ENCODE measurements around the gene MANBA.

Gene MANBA

GRCh38 chr4:102598762-102599374 is 161.9 kb downstream of the MANBA start:
- no peak for TF ChIP-seq POLR2A (IDR thresholded peaks at IDR 0.05; ENCODE audit: low read depth, low read length)
- DNase-seq (ENCODE audit: insufficient read length, low spot score) = no peak
- no peak for FAIRE-seq

DNA sequence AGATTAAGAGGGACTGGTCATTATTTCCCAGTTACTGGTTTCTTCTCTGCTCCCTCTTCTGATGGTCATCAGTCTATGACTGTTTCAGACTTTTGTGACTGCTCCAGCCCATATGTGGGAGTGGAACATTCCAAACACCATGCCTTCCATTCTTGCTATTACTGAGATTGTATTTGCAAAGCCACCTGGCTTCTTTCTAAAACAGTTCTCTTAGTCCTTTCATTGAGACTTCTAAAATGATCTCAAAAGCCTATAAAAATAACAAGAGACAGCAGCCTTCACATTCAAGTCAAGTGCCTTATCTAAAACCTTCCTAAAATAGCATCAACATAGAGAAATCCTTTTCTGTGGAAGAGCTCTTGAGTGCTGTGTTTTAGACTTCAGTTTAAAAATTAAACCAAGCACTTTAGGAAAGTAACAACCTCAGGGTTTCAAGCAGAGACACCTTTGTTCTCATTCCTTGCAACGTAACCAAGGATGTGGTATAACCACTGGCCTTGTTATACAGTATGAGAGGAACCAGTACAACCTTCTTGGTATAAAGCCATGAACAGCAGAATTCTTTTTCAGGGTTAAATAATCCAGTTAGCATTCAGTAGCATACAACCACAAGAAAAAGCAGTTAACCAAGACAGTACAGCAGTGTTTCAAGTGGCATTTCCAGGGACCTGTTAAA is 162.5 kb downstream of the MANBA start:
- DNase-seq (ENCODE audit: insufficient read length, low spot score) (no peak), FAIRE-seq (no peak)
- no peak for TF ChIP-seq POLR2A (IDR thresholded peaks at IDR 0.05; ENCODE audit: low read depth, low read length)

DNA sequence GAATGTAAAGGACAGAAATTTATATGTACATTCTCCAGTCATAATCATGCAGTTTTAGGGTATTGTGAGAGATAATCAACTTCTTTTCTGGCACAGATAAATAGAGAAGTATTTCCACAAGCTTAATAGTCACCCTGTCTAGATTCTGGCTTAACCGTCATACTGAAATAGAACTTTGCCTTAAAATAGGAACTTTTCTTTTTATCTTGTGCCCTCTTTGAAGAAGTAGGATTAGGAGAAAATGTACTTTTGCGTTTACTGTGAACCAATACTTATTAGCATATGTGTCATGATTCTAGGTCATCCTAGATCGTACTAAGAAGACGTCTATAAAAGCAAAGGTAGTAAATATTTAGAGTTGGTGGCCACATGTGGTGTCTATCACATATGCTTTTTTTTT is 164.2 kb downstream of the MANBA start:
- FAIRE-seq = no peak
- no peak for TF ChIP-seq POLR2A (IDR thresholded peaks at IDR 0.05; ENCODE audit: low read depth, low read length)
- DNase-seq (ENCODE audit: insufficient read length, low spot score) = no peak

DNA sequence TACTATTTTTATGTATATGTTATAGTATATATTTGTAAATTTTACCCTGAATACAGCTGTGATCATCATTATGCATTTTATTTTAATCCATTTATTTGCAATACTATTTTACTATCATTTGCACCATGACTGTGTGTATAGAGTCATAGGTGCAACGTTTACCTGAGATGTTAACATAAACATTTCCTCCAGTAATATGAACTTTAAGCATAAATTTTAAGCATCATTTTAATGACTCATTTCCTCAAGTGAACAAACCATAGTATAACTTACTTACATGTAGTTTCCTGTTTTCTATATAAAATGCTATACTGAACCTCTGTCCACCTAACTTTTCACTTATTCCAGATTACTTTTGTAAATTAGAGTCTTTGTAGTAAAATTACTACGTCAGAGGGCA is 166.8 kb downstream of the MANBA start:
- TF ChIP-seq POLR2A (IDR thresholded peaks at IDR 0.05; ENCODE audit: low read depth, low read length) = no peak
- FAIRE-seq = no peak
- no peak for DNase-seq (ENCODE audit: insufficient read length, low spot score)

- TF ChIP-seq POLR2A (IDR thresholded peaks at IDR 0.05; ENCODE audit: low read depth, low read length) = no peak
- DNase-seq (ENCODE audit: insufficient read length, low spot score) = no peak
- no peak for FAIRE-seq
These were observed 167.6 kb downstream of the MANBA start for GRCh38 chr4:102593147-102593546.

GRCh38 chr4:102592256-102592655 is 168.5 kb downstream of the MANBA start:
- FAIRE-seq (no peak), DNase-seq (ENCODE audit: insufficient read length, low spot score) (no peak)
- no peak for TF ChIP-seq POLR2A (IDR thresholded peaks at IDR 0.05; ENCODE audit: low read depth, low read length)

GRCh38 chr4:102589743-102590142 is 171.0 kb downstream of the MANBA start:
- FAIRE-seq = no peak
- no peak for TF ChIP-seq POLR2A (IDR thresholded peaks at IDR 0.05; ENCODE audit: low read depth, low read length)
- no peak for DNase-seq (ENCODE audit: insufficient read length, low spot score)

GRCh38 chr4:102586644-102587021 is 174.1 kb downstream of the MANBA start:
- FAIRE-seq (no peak), DNase-seq (ENCODE audit: insufficient read length, low spot score) (no peak)

GRCh38 chr4:102586002-102586643 is 174.6 kb downstream of the MANBA start:
- TF ChIP-seq POLR2A (IDR thresholded peaks at IDR 0.05; ENCODE audit: low read depth, low read length) = no peak
- FAIRE-seq (no peak), DNase-seq (ENCODE audit: insufficient read length, low spot score) (no peak)

More at GRCh38 chr4:102586644-102587021, 174.1 kb downstream of the MANBA start:
- TF ChIP-seq POLR2A (IDR thresholded peaks at IDR 0.05; ENCODE audit: low read depth, low read length) = no peak

- no peak for TF ChIP-seq POLR2A (IDR thresholded peaks at IDR 0.05; ENCODE audit: low read depth, low read length)
- FAIRE-seq = no peak
- DNase-seq (ENCODE audit: insufficient read length, low spot score) = no peak
These were observed 175.4 kb downstream of the MANBA start for GRCh38 chr4:102585329-102585728.

GRCh38 chr4:102584091-102584490 is 176.7 kb downstream of the MANBA start:
- DNase-seq (ENCODE audit: insufficient read length, low spot score) (no peak), FAIRE-seq (no peak)
- no peak for TF ChIP-seq POLR2A (IDR thresholded peaks at IDR 0.05; ENCODE audit: low read depth, low read length)

All from H54 (cell line).